Medulla oblongata (tissue), 1 donor: Measurements from ENCODE around the gene FBP1.
"Not testable (repeated sequence)": the region's sequence is repeated elsewhere in the genome, so short reads cannot be mapped to it uniquely, and the experiment has no call there.

Experiments used
- DNase-seq: peaks from one replicate; pipeline ENCODE4 v3.0.0-alpha.2; 2015; ENCODE audit errors: extremely low spot score

Gene FBP1

DNA sequence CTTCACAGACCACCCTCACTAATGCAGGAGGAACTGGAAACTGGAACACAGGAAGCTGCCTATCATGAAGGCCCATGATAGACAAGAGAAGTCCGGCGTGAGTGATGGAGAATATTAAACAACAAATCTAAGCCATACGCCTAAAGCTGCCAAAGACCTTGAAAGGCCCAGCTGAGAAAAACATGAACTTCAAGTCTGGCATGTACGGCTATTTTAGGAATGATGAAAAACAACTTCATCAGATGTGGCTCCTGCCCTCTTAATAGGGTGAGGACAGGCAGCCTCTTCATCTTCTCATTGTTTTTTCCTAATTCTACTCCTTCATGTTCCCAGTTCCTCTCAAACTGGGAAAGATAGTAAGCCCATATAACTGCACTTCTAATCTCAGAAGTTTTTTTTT lies 20.3 kb downstream of the FBP1 start:
- no peak for DNase-seq

GRCh38 chr9:94613003-94613402 lies 26.3 kb downstream of the FBP1 start:
- no peak for DNase-seq

DNA sequence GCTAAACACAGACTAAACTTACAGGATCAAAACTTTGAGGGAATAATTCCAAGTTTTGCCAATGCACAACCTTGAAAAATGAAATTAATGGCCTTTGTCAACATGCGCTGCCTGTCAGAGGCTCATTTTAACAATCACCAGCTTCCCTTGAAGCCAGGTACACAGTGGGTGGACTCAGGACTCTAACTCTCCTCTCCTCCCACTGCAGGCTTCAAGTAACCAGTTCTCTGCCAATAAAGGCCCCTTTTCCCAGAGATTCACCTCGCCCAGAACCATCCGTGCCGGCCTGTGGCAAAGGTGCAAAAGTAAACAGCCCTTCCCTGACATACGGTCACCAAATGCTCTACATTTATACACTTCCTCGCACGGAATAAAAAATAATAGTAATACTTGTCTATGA lies 27.2 kb downstream of the FBP1 start:
- DNase-seq: no peak

DNA sequence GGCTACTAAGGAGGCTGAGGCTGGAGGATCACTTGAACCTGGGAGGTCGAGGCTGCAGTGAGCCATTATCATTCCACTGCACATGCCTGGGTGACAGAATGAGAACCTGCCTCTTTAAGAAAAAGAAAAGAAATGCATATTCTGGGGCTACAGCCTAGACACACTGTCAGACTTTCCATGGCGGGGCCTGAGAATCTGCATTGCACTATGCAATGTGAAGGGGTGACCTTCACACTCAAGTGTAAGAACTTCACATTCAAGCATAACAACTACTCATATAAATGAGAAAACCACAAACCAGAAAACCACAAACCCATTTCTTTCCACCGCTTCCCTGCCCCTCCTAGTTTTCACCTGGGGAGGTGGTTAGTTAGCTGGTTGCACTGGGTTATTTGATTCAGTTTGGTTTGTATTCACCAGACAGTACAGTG lies 27.7 kb downstream of the FBP1 start:
- no peak for DNase-seq

DNA sequence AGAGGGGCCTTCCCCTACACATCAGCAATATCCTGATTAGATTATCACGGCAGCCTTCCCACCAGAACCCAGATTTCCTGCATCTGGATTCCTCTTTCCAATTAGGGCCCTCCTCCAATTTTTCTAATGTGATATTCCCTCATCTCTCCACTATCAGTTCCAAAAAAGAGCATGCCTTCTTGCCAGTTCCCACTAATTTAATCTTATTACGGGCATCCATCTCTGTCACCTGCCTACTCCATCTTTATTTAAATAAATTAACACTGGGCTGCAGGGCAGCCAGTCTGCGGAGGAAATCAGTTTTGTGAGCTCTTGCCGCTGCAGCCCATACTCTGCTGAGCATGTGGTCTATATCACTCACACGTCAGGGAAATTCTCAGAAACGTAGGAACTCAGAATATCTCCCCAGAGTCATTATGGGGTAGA lies 29.1 kb downstream of the FBP1 start:
- DNase-seq: no peak

DNA sequence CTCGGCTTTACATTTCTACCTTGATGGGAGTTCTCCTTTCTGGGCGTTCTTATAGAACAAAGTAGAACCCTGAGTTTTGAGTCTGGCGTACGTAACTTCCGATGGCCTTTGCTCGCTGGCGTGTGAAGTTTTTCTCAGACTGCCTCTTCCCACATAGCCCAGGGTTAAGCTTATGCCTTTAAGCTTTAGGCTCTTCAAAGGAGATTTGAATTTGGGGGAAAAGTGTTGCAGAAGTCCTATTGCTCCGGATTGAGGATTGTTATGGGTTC lies 32.0 kb downstream of the FBP1 start:
- DNase-seq: no peak

- no peak for DNase-seq
Observed at GRCh38 chr9:94606646-94607422, 32.5 kb downstream of the FBP1 start.

GRCh38 chr9:94603259-94604160 lies 35.8 kb downstream of the FBP1 start:
- DNase-seq: peak; percentile 85

- DNase-seq: no peak
Observed at GRCh38 chr9:94602666-94603065, 36.7 kb downstream of the FBP1 start.

DNA sequence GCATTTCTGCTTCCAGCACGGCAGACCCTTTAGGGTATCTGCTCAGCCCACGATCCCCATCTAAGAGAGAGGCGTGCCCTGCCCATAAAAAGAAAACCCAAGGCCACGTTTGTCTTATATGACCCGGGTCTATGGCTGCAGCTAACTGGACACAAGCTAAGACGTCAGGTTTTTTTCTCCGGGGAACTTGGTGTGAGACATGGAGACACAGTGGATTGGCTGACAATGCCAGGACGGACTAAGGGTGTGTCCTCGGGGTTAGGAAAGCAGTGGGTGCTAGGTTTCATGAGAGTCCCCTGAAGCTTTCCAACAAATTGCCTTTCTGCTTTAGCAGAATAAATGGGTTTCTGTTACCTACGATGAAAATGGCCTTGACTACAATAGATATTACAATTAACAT lies 38.6 kb downstream of the FBP1 start:
- no peak for DNase-seq

DNA sequence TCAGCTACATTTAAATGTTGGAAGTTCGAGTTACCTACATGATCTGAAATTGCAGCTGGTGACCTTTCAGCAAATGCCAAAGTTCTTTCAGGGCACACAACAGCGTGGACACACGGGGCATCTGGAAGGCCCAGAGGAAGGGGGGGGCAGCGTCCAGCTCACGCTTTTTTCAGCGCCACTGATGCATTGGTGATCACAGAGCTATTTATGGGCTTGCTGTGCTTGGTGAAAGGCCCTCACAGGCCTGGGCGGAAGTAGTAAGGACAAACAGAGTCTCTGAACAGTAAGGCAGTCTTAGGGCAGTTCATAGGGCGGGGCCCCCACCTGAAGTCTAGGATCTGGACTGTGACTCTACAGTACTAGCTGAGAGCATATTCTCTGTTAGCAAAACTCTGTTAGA lies 39.1 kb downstream of the FBP1 start:
- no peak for DNase-seq

DNA sequence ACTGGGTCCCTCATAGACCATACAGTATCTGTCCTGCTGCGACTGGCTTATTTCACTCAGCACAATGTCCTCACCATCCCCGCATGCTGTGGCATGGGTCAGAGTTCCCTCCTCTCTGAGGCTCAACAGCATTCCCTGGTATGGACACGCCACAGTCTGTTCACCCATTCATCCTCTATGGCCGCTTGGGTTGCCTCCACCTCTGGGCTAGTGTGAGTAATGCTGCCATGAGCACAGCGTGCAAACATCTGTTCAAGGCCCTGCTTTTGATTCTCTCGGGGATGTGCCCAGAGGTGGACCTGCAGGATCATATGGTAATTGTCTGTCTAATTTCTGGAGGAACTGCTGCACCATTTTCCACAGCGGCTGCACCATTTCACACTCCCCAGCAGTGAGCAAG lies 40.2 kb downstream of the FBP1 start:
- no peak for DNase-seq

DNA sequence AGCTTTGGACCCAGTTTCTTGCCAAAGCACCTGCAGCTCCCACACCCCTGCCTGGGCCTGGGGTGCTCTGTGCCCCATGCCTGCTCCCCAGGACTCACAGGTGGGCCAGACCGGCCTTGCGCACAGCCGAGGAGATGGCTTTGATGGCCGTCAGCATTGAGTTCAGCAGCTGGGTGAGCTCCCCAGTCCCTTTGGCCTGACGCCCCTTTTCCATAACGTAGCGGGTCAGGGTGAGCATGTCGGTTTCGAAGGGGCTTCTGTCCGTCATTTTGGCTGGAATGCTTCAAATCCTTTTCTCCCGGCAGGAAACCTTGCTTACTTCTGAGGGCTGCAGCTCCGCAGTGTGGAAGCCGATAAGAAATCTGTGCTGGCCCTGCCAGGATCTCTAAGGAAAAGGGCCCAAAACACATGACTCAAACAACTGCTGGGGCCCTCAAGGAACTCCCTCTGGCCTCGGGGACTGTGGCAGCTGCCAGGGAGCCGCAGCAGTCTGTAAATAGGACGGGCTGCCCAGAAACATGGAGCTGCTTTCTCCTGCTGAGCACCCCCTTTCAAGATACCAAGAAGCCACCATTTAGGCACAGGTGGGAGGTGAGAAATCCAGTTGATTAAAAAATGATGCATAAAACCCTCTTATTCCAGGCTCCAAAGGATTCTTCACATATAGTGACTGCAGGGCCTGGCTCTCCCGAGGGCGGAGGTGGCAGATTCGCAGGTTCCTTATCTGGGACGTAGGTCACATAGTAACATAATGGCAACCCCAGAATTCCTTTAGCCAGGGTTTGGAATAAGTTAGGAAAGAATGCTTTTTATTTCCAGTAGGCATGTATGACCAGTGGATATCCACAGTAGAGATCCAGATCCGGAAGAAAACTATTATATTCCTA lies 45.6 kb downstream of the FBP1 start, which contains the start of gene FBP2:
Gene FBP2 (minus strand): TSS at position 366 of the 887 bp plus-strand sequence. CDS start 98 bp downstream, at position 268.
- DNase-seq: no peak

GRCh38 chr9:94592683-94593082 lies 46.6 kb downstream of the FBP1 start:
- not testable (repeated sequence) for DNase-seq

DNA sequence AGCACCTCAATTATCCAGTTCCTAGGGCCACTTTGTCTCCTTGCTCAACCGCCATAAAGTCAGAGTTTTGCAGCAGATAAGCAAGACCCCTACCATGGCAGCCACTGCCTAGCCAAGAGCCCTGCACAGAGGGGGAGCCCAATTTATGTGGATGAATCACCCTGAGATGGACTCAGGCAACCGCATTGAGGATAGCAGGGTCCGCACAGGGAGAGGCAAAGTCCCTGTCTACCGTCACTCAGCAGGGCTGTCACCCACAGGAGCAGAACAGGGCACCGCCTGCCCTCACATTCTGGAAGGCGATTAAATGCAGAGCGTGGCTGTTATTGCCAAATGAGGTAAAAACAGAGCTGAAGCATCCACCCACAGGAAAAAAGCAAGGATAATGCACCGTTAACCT lies 47.4 kb downstream of the FBP1 start:
- no peak for DNase-seq

DNA sequence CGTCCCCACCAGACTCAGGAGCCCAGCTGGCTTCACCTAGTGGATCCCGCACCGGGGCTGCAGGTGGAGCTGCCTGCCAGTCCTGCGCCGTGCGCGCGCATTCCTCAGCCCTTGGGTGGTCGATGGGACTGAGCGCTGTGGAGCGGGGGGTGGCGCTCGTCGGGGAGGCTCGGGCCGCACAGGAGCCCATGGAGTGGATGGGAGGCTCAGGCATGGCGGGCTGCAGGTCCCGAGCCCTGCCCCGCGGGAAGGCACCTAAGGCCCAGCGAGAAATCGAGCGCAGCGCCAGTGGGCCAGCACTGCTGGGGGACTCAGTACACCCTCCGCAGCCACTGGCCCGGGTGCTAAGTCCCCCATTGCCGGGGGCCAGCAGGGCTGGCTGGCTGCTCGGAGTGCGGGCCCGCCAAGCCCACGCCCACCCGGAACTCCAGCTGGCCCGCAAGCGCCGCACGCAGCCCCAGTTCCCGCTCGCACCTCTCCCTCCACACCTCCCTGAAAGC lies 48.2 kb downstream of the FBP1 start:
- DNase-seq: not testable (repeated sequence)

- DNase-seq: no peak
Observed at GRCh38 chr9:94588681-94589080, 50.6 kb downstream of the FBP1 start.

- DNase-seq: no peak
Observed at GRCh38 chr9:94586814-94587213, 52.5 kb downstream of the FBP1 start.

GRCh38 chr9:94586316-94586715 lies 53.0 kb downstream of the FBP1 start:
- no peak for DNase-seq

DNA sequence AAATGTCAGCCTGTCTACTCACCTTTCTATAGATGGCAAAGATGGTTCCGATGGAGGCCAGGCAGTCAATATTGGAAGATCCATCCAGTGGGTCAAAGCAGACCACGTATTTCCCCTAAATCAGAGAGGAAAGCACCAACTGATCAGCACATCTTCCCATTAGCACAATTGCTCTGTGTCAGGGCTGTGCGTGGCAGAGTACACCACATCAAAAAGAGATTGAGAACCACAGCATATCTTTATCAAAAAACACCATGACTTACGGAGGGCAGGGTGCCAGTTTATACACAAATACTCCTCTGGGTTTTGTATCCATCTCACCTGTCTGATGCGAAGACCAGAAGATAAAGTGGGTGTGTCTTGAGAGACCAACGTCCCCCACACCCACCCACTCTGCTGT lies 54.8 kb downstream of the FBP1 start:
- no peak for DNase-seq

DNA sequence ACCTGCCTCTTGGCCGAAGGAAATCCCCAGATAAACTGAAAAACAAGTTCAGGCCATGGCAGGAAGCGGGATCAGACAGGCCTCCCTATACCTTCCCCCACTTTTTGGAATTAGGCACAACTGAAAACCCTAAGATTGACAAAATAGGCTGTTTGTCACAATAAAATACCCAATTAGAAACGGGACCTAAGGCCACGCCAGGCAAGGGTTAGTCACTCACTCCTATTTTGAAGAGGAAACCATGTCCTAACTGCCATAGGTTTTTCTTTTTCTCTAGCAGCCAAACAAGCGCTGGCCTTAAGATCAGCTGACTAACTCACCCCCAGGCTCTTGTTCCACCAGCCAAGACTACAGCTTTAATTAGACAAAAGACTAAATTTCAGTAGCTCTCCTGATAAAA lies 57.6 kb downstream of the FBP1 start:
- no peak for DNase-seq

DNA sequence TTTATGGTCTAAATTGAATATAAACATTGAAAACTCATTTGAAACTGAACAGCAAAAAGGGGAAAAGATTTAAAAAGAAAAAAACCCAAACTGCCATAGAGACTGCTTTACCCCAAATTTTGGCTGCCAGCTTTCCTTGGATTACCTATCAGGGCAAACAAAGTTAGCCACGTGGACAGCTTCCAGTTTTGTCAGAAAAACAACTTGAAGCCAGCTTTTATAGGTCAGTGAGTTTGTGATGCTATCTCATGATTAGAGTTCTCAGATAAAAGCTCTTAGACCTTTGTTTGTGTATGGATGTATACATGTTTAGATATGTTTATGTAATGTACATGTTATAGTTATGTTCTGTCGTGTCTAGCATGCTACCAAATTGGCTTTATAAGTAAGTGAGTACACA lies 61.7 kb downstream of the FBP1 start:
- DNase-seq: no peak
